ENCODE measurements around the gene UBAC2. TPM values are rescaled to one million over a fixed set of nuclear protein-coding genes. Genes with fewer than 3 reads are reported as not detected.

Gene UBAC2
- total RNA-seq, 4 donors from 2014 or later, result 67.3 to 111 (median 93.8) TPM

- no peaks in the 10 kb centered on the region for H3K9me3 ChIP-seq
- 85% methylated on average over 8 of the region's 8 CpGs for WGBS
- no peak for TF ChIP-seq POLR2AphosphoS5 (IDR thresholded peaks at IDR 0.05)
- no peak for TF ChIP-seq POLR2A (IDR thresholded peaks at IDR 0.05)
- no peak for TF ChIP-seq CTCF (IDR thresholded peaks at IDR 0.05)
- no peak for TF ChIP-seq EP300 (IDR thresholded peaks at IDR 0.05)
- no peak overlapping the region for H3K27ac ChIP-seq
- no peaks in the 10 kb centered on the region for H3K4me1 ChIP-seq
- H3K36me3 ChIP-seq, result no peaks in the 10 kb centered on the region
- H3K4me3 ChIP-seq, result no peak overlapping the region
- peak in 1 of 2 donors; percentile 37 for DNase-seq (ENCODE audit: low spot score in 2 of 2)
- H3K27me3 ChIP-seq, result no peaks in the 10 kb centered on the region
These were observed 198.9 kb downstream of the UBAC2 start for GRCh38 chr13:99399623-99399974.

- H3K4me3 ChIP-seq, result no peak overlapping the region
- no peaks in the 10 kb centered on the region for H3K4me1 ChIP-seq
- no peak overlapping the region for H3K27ac ChIP-seq
- H3K36me3 ChIP-seq, result no peaks in the 10 kb centered on the region
- peak in 1 of 2 donors; percentile 58 for DNase-seq (ENCODE audit: low spot score in 2 of 2)
- WGBS, result 54% methylated on average over 5 of the region's 5 CpGs
- TF ChIP-seq POLR2AphosphoS5 (IDR thresholded peaks at IDR 0.05) (no peak), POLR2A (IDR thresholded peaks at IDR 0.05) (no peak), CTCF (IDR thresholded peaks at IDR 0.05) (no peak), EP300 (IDR thresholded peaks at IDR 0.05) (no peak)
- no peaks in the 10 kb centered on the region for H3K27me3 ChIP-seq
- H3K9me3 ChIP-seq, result no peaks in the 10 kb centered on the region
These were observed 202.9 kb downstream of the UBAC2 start for GRCh38 chr13:99403458-99403971.

- Histone ChIP-seq H3K27ac (no peak overlapping the region), H3K4me1 (no peaks in the 10 kb centered on the region), H3K27me3 (no peaks in the 10 kb centered on the region), H3K4me3 (no peak overlapping the region), H3K9me3 (no peaks in the 10 kb centered on the region), H3K36me3 (no peaks in the 10 kb centered on the region)
- peak in 1 of 2 donors; percentile 55 for DNase-seq (ENCODE audit: low spot score in 2 of 2)
- 68% methylated on average over 23 of the region's 24 CpGs for WGBS
- TF ChIP-seq POLR2A (IDR thresholded peaks at IDR 0.05) (no peak), POLR2AphosphoS5 (IDR thresholded peaks at IDR 0.05) (no peak)
These were observed 203.5 kb downstream of the UBAC2 start for GRCh38 chr13:99404005-99404755.

GRCh38 chr13:99405966-99406365 lies 205.3 kb downstream of the UBAC2 start:
- peak in 1 of 2 donors; percentile 30 for DNase-seq (ENCODE audit: low spot score in 2 of 2)
- Histone ChIP-seq H3K4me1 (no peaks in the 10 kb centered on the region), H3K27me3 (no peaks in the 10 kb centered on the region), H3K27ac (no peak overlapping the region), H3K36me3 (no peaks in the 10 kb centered on the region), H3K4me3 (no peak overlapping the region), H3K9me3 (no peaks in the 10 kb centered on the region)
- TF ChIP-seq CTCF (IDR thresholded peaks at IDR 0.05) (no peak), POLR2A (IDR thresholded peaks at IDR 0.05) (no peak), POLR2AphosphoS5 (IDR thresholded peaks at IDR 0.05) (no peak), EP300 (IDR thresholded peaks at IDR 0.05) (no peak)
- 86% methylated on average over 15 of the region's 15 CpGs for WGBS

- no peak for TF ChIP-seq POLR2AphosphoS5 (IDR thresholded peaks at IDR 0.05)
- TF ChIP-seq POLR2A (IDR thresholded peaks at IDR 0.05), result no peak
- no peak for TF ChIP-seq CTCF (IDR thresholded peaks at IDR 0.05)
- no peak for TF ChIP-seq EP300 (IDR thresholded peaks at IDR 0.05)
These were observed 206.1 kb downstream of the UBAC2 start for GRCh38 chr13:99406799-99407201.

More at GRCh38 chr13:99406799-99407201, 206.1 kb downstream of the UBAC2 start:
- 57% methylated on average over 6 of the region's 6 CpGs for WGBS
- H3K4me1 ChIP-seq, result no peaks in the 10 kb centered on the region
- H3K36me3 ChIP-seq, result no peaks in the 10 kb centered on the region
- H3K4me3 ChIP-seq, result no peak overlapping the region
- peak in 1 of 2 donors; percentile 42 for DNase-seq (ENCODE audit: low spot score in 2 of 2)
- no peaks in the 10 kb centered on the region for H3K27me3 ChIP-seq
- H3K9me3 ChIP-seq, result no peaks in the 10 kb centered on the region
- no peak overlapping the region for H3K27ac ChIP-seq

Data from suprapubic skin (tissue), 4 donors.